Neutrophil (primary cell): ENCODE data around the gene FAM186B.
A peak's percentile ranks its signal among the peaks of the same experiment; 100 is the strongest.

Experiments
- H3K27ac ChIP-seq: fragments of 200-600 bp; sonication (generic); 2 replicates; pipeline ENCODE4 v1.5.1; 2016; ENCODE audit warnings: mild to moderate bottlenecking, moderate library complexity
- H3K27me3 ChIP-seq: fragments of 200-600 bp; sonication (generic); 2 replicates; pipeline ENCODE4 v1.6.0; 2016; ENCODE audit warnings: mild to moderate bottlenecking
- H3K36me3 ChIP-seq: fragments of 200-600 bp; sonication (generic); 2 replicates; pipeline ENCODE4 v1.5.1; 2017
- H3K4me1 ChIP-seq, 2 experiments: fragments of 200-600 bp in 1 of 2; sonication (generic) in 1 of 2; 1 replicate in 1 of 2; 2 replicates in 1 of 2; pipeline versions ENCODE4 v1.5.1 to v1.6.1; 2013 to 2016; ENCODE audit warnings: low read depth in 1 of 2, low read length in 1 of 2, mild to moderate bottlenecking in 1 of 2, moderate library complexity in 1 of 2; ENCODE audit not compliant: control insufficient read depth in 1 of 2, insufficient read depth in 1 of 2
- H3K4me3 ChIP-seq, 2 experiments: fragments of 200-600 bp in 1 of 2; sonication (generic) in 1 of 2; 1 replicate in 1 of 2; 2 replicates in 1 of 2; pipeline ENCODE4 v1.5.1; 2013 to 2016; ENCODE audit warnings: low read depth in 1 of 2, low read length in 1 of 2, mild to moderate bottlenecking in 1 of 2, moderate library complexity in 1 of 2
- H3K9me3 ChIP-seq: fragments of 200-600 bp; sonication (generic); 2 replicates; pipeline ENCODE4 v1.5.1; 2016
- CTCF ChIP-seq: fragments of 200-600 bp; sonication (generic); IDR thresholded peaks from 2 replicates; pipeline ENCODE4 v1.5.1; 2016; ENCODE audit warnings: antibody characterized with exemption

Gene FAM186B

DNA sequence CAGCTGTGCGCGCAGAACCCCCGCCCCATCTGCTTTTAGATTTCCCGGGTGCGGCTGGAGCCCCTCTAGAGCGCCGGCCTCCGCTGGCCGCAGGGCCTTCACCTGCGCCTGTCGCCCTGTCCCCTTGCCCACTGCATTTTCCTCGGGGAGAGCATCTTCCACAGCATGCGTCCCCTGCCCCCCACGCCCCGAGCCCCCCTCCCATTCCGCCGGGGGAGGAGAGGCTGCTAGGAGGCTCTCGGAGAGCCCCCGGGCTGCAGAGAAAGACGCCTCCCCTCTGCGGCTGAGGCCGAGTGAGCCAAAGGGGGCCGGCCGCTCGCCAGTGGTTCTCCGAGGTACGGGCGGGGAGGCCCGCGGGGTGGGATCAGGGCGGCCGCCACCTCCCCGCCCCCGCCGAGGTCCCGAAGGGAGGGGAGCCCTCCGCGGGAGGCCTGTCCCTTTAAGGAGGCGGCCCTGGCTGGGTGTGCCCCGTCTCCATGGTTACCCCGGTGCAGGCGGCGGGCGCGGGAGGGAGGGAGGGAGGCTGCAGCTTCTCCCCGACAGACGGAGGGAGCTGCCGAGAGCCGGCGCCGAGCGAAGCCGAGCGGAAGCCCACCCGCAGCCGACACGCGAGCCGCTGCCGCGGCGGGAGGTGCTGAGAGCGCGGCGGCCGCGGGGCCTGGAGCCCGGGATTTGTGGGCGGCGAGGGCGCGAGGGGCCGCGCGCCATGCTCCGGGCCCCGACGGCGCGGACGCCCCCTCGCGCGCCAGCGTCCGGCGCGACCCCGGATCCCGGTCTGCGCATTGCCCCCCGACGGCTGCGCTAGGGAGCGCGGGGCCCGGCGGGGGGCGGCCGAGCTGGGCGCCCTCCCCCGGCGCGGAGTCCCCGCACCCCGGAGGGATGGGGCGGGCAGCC is 66.7 kb downstream of the FAM186B start, which contains the start of gene KCNH3:
KCNH3 (plus strand) TSS at position 521 of the 894 bp plus-strand sequence. CDS start 387 bp downstream, outside the sequence.
- Histone ChIP-seq H3K36me3 (no peaks in the 10 kb centered on the region), H3K4me1 (peaks cover 25 to 41% of the 10 kb centered on the region in 2 experiments), H3K27me3 (peaks cover 98% of the 10 kb centered on the region), H3K9me3 (no peaks in the 10 kb centered on the region), H3K27ac (peak within 1 kb of the TSS; percentile 44), H3K4me3 (peak within 1 kb of the TSS; percentile 51 to 61)
- TF ChIP-seq CTCF: no peak

- Histone ChIP-seq H3K4me3 (peak overlapping the region; percentile 51 to 61), H3K27me3 (peaks cover 98% of the 10 kb centered on the region), H3K27ac (peak overlapping the region; percentile 44), H3K9me3 (no peaks in the 10 kb centered on the region), H3K4me1 (peaks cover 25 to 41% of the 10 kb centered on the region in 2 experiments), H3K36me3 (no peaks in the 10 kb centered on the region)
- TF ChIP-seq CTCF: no peak
Measured at GRCh38 chr12:49537752-49538509, 67.5 kb downstream of the FAM186B start.
